Right kidney (tissue), 1 donor: ENCODE results near the gene NHEJ1.

Source experiments
- DNase-seq: peaks from one replicate; pipeline ENCODE4 v3.0.0-alpha.2; 2016

The NHEJ1 gene

GRCh38 chr2:219123356-219124135 lies 37.1 kb downstream of the NHEJ1 start:
- no peak for DNase-seq

DNA sequence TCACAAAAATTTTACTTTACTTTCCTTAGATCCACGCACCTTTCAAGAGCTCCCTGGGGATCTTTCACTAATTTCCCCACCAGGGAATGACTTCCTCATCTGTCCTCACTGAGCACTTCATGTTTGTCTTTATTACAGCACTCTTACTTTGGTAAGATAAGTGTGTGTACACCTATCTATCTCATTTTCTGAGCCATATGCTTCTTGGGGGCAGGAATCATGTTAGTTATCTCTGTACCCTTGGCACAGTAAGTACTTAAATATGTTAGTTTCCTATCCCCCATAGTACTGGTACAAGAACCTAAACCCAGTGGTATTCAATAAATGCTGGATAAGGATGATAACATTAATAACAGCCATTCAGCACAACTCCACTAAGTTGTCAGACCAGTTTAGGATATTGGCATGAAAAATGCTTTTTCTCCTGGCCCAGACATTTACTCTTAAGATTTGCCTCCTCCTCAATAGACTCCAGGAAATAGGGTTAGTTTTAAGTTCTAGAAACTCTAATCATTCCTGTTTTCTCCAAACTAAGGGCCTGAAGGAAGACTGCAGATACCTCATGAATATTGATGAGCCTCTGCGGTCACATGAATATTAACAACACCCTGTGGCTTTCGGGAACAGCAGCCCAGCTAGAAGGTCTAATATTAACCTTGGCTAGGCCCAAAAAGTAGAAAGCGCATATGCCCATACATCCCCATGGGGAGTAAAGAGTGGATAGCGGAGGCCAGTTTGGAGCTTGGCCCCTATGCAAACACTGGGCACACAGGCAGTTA lies 38.2 kb downstream of the NHEJ1 start:
- no peak for DNase-seq

DNA sequence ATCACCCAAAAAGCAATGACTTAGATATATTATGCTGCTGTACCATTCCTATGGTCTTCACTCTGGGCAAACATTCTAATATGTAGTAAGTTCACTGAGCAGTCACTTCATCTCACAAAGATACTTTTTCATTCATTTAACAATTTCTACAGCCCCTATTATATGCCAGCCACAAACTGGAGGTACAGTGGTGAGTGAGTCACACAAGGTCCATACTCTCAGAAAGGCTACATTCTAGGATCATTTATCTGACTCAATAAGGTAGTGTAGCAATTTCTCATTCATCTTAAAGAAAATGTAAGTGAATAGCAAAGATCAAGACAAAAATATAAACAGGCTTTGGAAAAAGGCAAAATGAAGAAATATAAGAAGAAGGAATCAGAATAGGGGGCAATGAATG lies 40.5 kb downstream of the NHEJ1 start:
- DNase-seq: no peak

DNA sequence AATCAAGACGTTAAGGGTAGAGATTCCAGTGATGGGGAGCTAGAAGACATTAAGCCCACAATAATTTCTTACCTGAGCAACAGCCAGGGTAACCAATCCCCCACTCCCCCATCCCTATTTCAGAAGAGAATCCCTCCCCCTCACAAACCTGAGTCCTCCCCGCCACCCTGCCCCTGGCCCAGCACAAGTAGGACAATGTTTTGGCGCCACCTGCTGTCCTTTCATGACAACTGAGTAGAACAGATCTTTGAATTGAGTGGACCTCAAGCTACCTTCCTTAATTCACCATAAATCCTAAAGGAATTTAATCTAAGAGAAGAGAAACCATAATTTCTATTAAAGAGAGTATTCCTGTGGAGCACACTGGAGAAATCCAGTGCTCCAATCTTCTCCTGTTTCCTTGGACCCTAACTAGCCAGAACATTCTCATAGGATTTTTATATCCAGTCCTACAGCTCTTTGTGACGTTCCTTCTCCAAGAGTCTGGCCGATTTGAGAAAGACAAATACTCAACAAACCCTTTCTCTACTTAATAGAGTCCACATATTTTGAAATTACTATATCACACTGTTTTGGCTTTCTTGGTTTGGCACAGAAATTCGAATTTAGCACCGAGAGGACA lies 41.1 kb downstream of the NHEJ1 start:
- no peak for DNase-seq

GRCh38 chr2:219118504-219118903 lies 42.1 kb downstream of the NHEJ1 start:
- no peak for DNase-seq

GRCh38 chr2:219116776-219117646 lies 43.6 kb downstream of the NHEJ1 start:
- DNase-seq: no peak

DNA sequence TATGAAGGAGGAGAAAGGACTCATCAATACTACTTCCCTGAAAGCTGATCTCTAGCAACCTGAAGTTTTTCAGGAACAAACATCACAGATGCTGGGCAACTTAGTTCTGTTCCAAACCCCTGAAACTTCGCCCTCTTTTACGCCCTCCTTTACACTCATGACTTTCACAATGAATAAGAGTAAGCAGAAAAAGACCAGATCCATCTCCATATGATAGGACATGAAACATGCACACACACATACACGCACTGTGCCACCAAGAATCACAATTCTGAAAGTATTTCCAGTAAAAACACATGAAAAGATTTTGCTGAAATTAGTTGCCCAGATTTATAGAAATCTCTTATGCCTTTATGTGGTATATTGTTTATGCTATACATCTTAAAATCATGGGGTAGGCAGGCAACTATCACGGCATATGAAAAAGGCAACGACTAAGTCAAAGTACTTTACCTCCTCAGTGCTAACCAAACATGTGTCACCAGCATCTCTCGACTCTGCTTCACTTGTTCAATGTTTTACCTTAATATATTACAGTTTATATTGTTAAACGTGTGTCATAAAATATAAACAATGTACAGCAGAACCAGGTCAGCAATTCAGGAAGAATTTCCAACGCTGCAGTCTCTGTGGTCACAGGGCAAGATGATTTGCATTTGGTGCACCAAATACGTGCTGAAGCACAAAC lies 47.8 kb downstream of the NHEJ1 start:
- no peak for DNase-seq

- no peak for DNase-seq
These were observed 48.6 kb downstream of the NHEJ1 start for GRCh38 chr2:219112062-219112406.

- no peak for DNase-seq
These were observed 49.1 kb downstream of the NHEJ1 start for GRCh38 chr2:219111375-219112061.

DNA sequence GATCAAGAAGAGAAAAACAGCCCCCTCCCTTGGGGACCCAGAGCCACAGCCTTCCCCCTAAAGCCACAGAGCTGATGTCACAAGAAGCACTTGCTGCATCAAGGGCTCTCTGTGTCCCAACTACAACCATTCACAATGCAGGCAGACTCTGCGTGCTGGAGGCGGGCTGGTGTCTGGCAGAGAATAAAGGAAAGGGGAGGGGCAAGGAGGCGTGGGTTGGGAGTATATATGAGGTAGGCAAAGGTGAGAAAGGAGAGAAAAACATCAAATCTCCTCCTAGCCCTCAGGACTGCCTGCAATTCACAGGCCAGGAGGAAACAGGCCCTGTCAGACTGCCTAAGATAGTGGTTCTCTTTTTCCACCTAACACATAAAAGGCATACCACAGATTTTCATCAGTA lies 51.1 kb downstream of the NHEJ1 start:
- DNase-seq: no peak

DNA sequence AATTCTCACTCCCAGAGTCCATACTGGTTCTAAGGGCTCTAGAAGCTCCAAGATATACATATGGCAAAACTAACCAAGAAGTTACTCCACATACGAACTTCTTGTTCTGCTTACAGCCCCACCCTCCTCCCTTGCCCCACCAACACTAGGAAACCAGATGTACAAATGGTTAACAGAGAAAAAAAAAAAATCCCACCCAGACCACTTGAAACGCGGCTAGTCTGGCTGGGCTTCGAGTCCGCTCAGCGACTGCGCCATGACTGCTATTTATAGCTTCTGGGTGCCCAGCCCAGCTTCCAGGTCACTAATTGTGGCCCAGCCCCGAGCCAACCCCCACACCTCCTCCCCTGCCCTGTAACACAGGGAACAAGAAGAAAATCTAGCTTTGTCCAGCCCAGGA lies 52.9 kb downstream of the NHEJ1 start:
- DNase-seq: no peak

GRCh38 chr2:219106251-219106650 lies 54.4 kb downstream of the NHEJ1 start:
- DNase-seq: no peak

DNA sequence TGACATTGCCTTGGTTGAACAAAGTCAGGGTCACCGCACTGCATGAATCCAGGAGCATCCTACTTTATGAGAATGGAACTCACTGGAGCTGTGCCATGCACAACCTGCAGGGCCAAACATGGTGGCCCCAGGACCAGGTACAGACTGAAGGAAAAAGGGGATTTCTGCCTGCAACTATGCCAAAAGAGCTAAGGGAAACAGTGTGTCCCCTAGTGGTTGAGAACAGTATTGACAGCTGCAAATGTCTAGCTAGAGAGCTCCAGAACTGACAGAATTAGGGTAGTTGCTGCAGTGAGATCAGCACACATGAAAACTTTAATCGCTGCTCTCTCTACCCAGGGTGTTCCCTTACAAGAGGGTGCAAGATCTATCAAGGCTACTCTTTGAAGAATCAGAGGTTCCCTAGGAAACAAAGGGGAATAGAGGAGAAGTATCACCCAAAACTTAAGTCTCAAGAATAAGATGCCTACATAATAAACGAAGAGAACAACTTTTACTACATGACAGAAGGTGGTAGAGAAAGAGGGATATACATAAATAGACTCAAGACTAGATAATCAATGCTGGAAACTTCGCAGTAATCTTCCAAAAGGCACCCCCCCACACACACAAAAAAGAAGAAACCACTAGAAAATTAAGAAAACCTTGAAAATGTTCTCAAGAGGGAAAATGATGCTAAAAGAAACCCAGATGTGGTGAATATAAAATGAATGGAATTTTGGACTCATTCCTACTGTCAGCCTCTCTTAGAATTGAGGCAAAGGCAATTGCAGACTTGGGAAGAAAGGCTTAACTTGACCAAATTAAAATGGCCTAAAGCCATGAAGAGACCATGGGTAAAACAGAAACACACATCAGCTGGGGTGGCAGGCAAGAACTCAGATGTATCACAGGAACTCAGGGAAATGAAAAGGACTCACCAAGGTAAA lies 56.2 kb downstream of the NHEJ1 start:
- no peak for DNase-seq

DNA sequence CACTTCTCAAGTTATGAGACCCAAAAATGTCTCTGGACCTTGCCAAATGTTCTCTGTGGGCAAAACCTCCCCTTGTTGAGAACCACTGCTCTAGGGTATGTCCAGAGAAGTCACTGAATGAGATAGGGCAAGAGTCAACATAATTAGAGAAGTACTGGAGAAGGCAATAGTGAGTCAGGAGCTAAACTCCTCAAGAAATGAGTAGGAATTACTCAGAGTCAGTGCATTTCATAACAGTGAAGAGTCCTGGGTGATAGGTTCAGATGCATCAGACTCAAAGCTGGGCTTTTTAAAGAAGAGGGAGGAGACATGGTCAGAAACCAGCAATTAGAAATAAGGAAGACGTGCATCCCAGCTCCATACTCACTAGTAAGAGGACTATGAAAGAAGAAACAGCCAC lies 61.3 kb downstream of the NHEJ1 start:
- DNase-seq: no peak

DNA sequence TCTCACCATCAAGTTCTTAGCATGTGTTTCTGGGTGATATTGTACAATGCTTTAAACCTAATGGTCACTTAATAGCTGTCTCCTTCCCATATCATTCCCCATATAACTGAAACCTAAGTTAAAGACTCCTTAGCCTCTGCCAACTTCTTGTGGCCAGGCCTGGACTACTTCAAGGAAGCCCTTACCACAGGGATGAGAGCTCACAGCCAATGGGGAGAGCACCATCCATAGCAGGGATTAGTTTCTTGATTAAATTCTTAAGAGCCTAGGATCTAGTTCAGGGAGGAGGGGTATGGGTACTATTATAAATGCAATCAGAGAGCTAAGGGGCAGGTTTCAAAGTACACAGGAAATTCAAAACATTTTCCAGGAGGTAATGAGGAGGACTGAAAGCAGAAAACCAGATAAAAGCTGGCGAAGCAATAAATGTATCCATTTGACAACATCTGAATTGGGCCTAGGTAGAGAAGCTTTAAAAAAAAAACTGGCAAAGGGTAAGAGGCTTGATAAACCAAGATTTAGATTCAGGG lies 65.1 kb downstream of the NHEJ1 start:
- DNase-seq: no peak

- no peak for DNase-seq
These were observed 66.4 kb downstream of the NHEJ1 start for GRCh38 chr2:219094171-219094570.

GRCh38 chr2:219090436-219091299 lies 69.9 kb downstream of the NHEJ1 start:
- no peak for DNase-seq

- no peak for DNase-seq
These were observed 71.3 kb downstream of the NHEJ1 start for GRCh38 chr2:219089330-219089729.

- no peak for DNase-seq
These were observed 72.8 kb downstream of the NHEJ1 start for GRCh38 chr2:219087848-219088247.
